Non-pigmented ciliary epithelial cell (primary cell): ENCODE data around the gene ARF1.
"Not testable (repeated sequence)": the region's sequence is repeated elsewhere in the genome, so short reads cannot be mapped to it uniquely, and the experiment has no call there.

Source experiments
- DNase-seq: peaks from one replicate; pipeline ENCODE4 v3.0.0-alpha.2; 2010; ENCODE audit warnings: low read depth

The ARF1 gene

GRCh38 chr1:228102791-228103620 is 20.5 kb downstream of the ARF1 start, which contains the start of gene C1orf35:
Gene C1orf35, minus strand, starts transcription at chr1:228103325. Its CDS starts 98 bp downstream, at chr1:228103227.
- DNase-seq, result no peak

- no peak for DNase-seq
Observed at GRCh38 chr1:228104526-228105269, 22.2 kb downstream of the ARF1 start.

- DNase-seq, result no peak
Observed at GRCh38 chr1:228105270-228105995, 22.9 kb downstream of the ARF1 start.

GRCh38 chr1:228105996-228106799 is 23.7 kb downstream of the ARF1 start:
- DNase-seq, result no peak

- no peak for DNase-seq
Observed at GRCh38 chr1:228106800-228107054, 24.2 kb downstream of the ARF1 start.

- DNase-seq, result no peak
Observed at GRCh38 chr1:228107636-228108035, 25.1 kb downstream of the ARF1 start.

- no peak for DNase-seq
Observed at GRCh38 chr1:228108055-228108690, 25.7 kb downstream of the ARF1 start.

- no peak for DNase-seq
Observed at GRCh38 chr1:228108742-228109072, 26.2 kb downstream of the ARF1 start.

- peak; percentile 78 for DNase-seq
Observed at GRCh38 chr1:228109073-228109961, 26.8 kb downstream of the ARF1 start, which contains the start of gene MRPL55. Gene MRPL55, minus strand, starts transcription at chr1:228109299. Its CDS starts 1,039 bp downstream, at chr1:228108260.

GRCh38 chr1:228109962-228110488 is 27.5 kb downstream of the ARF1 start:
- DNase-seq, result no peak

- no peak for DNase-seq
Observed at GRCh38 chr1:228110556-228110955, 28.0 kb downstream of the ARF1 start.

GRCh38 chr1:228111315-228111714 is 28.8 kb downstream of the ARF1 start:
- DNase-seq, result not testable (repeated sequence)

- no peak for DNase-seq
Observed at GRCh38 chr1:228112167-228112566, 29.7 kb downstream of the ARF1 start.

GRCh38 chr1:228112617-228113016 is 30.1 kb downstream of the ARF1 start:
- no peak for DNase-seq

GRCh38 chr1:228114827-228115226 is 32.3 kb downstream of the ARF1 start:
- no peak for DNase-seq

GRCh38 chr1:228117335-228117734 is 34.8 kb downstream of the ARF1 start:
- no peak for DNase-seq

GRCh38 chr1:228118040-228118439 is 35.5 kb downstream of the ARF1 start:
- no peak for DNase-seq

- no peak for DNase-seq
Observed at GRCh38 chr1:228120351-228120750, 37.8 kb downstream of the ARF1 start.

- DNase-seq, result no peak
Observed at GRCh38 chr1:228120857-228121489, 38.5 kb downstream of the ARF1 start.
